ENCODE results near the gene ZBTB5. TPM values are rescaled to one million over a fixed set of nuclear protein-coding genes. Genes with fewer than 3 reads are reported as not detected.
"Not testable (repeated sequence)": the region's sequence is repeated elsewhere in the genome, so short reads cannot be mapped to it uniquely, and the experiment has no call there.

The ZBTB5 gene
- total RNA-seq, 1 experiment from 2014 or later = 26.1 TPM

GRCh38 chr9:37473982-37474381 is 8.7 kb upstream of the ZBTB5 start:
- not testable (repeated sequence) for H3K4me1 ChIP-seq, H3K27me3 ChIP-seq, DNase-seq, H3K36me3 ChIP-seq, H3K4me3 ChIP-seq, H3K27ac ChIP-seq
- H3K9me3 ChIP-seq (replicated peaks) = peaks cover 12% of the 10 kb centered on the region; the same call in 1 of the 2 replicates

- DNase-seq = peak in 1 of 2 experiments; percentile 47
- Histone ChIP-seq H3K4me3 (peak overlapping the region; percentile 31), H3K4me1 (peaks cover 6% of the 10 kb centered on the region; the same call in 1 of the 2 replicates), H3K27ac (peak overlapping the region; percentile 31; the same call in 1 of the 2 replicates), H3K27me3 (no peaks in the 10 kb centered on the region), H3K36me3 (no peaks in the 10 kb centered on the region), H3K9me3 (replicated peaks) (peaks cover 12% of the 10 kb centered on the region; the same call in 1 of the 2 replicates)
Observed at GRCh38 chr9:37471942-37472684, 6.9 kb upstream of the ZBTB5 start.

GRCh38 chr9:37468620-37469019 is 3.4 kb upstream of the ZBTB5 start:
- Histone ChIP-seq H3K4me3 (no peak overlapping the region), H3K27ac (no peak overlapping the region), H3K9me3 (replicated peaks) (no peaks in the 10 kb centered on the region), H3K4me1 (peaks cover 9% of the 10 kb centered on the region; the same call in 1 of the 2 replicates), H3K27me3 (no peaks in the 10 kb centered on the region), H3K36me3 (no peaks in the 10 kb centered on the region)
- DNase-seq = no peak

- Histone ChIP-seq H3K4me3 (peak overlapping the region; percentile 88), H3K4me1 (peaks cover 13% of the 10 kb centered on the region; the same call in 1 of the 2 replicates)
- not testable (repeated sequence) for H3K27ac ChIP-seq; H3K36me3 ChIP-seq; H3K27me3 ChIP-seq; H3K9me3 ChIP-seq (replicated peaks)
- DNase-seq = peak in 1 of 2 experiments; percentile 24
Observed at GRCh38 chr9:37467530-37467929, 2.3 kb upstream of the ZBTB5 start.

GRCh38 chr9:37466037-37466709 is 923 bp upstream of the ZBTB5 start:
- Histone ChIP-seq H3K27ac (peak overlapping the region; percentile 84), H3K36me3 (no peaks in the 10 kb centered on the region), H3K4me3 (peak overlapping the region; percentile 88), H3K9me3 (replicated peaks) (no peaks in the 10 kb centered on the region), H3K27me3 (no peaks in the 10 kb centered on the region), H3K4me1 (0 out of 2 replicates have a peak, but pooled peaks cover 10% of the 10 kb centered on the region)
- DNase-seq = peak; percentile 89 to 90

GRCh38 chr9:37464426-37465248 is 613 bp downstream of the ZBTB5 start:
- Histone ChIP-seq H3K27ac (peak overlapping the region; percentile 84), H3K9me3 (replicated peaks) (no peaks in the 10 kb centered on the region), H3K4me1 (0 out of 2 replicates have a peak, but pooled peaks cover 10% of the 10 kb centered on the region), H3K36me3 (no peaks in the 10 kb centered on the region), H3K4me3 (peak overlapping the region; percentile 88), H3K27me3 (no peaks in the 10 kb centered on the region)
- peak; percentile 82 to 84 for DNase-seq

GRCh38 chr9:37464006-37464405 is 1.2 kb downstream of the ZBTB5 start:
- H3K4me3 ChIP-seq = peak overlapping the region; percentile 88
- peak overlapping the region; percentile 84 for H3K27ac ChIP-seq
- H3K27me3 ChIP-seq = no peaks in the 10 kb centered on the region
- 0 out of 2 replicates have a peak, but pooled peaks cover 10% of the 10 kb centered on the region for H3K4me1 ChIP-seq
- no peak for DNase-seq
- no peaks in the 10 kb centered on the region; the same call in 1 of the 2 replicates for H3K36me3 ChIP-seq
- no peaks in the 10 kb centered on the region for H3K9me3 ChIP-seq (replicated peaks)

GRCh38 chr9:37456817-37457216 is 8.4 kb downstream of the ZBTB5 start:
- Histone ChIP-seq H3K27ac (no peak overlapping the region), H3K4me3 (no peak overlapping the region), H3K27me3 (no peaks in the 10 kb centered on the region), H3K9me3 (replicated peaks) (no peaks in the 10 kb centered on the region), H3K36me3 (peaks cover 5% of the 10 kb centered on the region; the same call in 1 of the 2 replicates), H3K4me1 (no peaks in the 10 kb centered on the region)
- no peak for DNase-seq

GRCh38 chr9:37455884-37456647 is 9.2 kb downstream of the ZBTB5 start:
- Histone ChIP-seq H3K27ac (no peak overlapping the region), H3K36me3 (peaks cover 5% of the 10 kb centered on the region; the same call in 1 of the 2 replicates), H3K27me3 (no peaks in the 10 kb centered on the region), H3K9me3 (replicated peaks) (no peaks in the 10 kb centered on the region), H3K4me1 (no peaks in the 10 kb centered on the region), H3K4me3 (no peak overlapping the region)
- no peak for DNase-seq

GRCh38 chr9:37454238-37454637 is 11.0 kb downstream of the ZBTB5 start:
- DNase-seq = no peak
- H3K36me3 ChIP-seq = peaks cover 5% of the 10 kb centered on the region
- no peak overlapping the region for H3K4me3 ChIP-seq

GRCh38 chr9:37453827-37454226 is 11.4 kb downstream of the ZBTB5 start:
- H3K4me3 ChIP-seq = no peak overlapping the region
- H3K27me3 ChIP-seq = no peaks in the 10 kb centered on the region
- DNase-seq = no peak
- H3K4me1 ChIP-seq = no peaks in the 10 kb centered on the region
- peaks cover 4% of the 10 kb centered on the region for H3K36me3 ChIP-seq
- no peak overlapping the region for H3K27ac ChIP-seq
- no peaks in the 10 kb centered on the region for H3K9me3 ChIP-seq (replicated peaks)

More at GRCh38 chr9:37454238-37454637, 11.0 kb downstream of the ZBTB5 start:
- H3K9me3 ChIP-seq (replicated peaks) = no peaks in the 10 kb centered on the region
- H3K4me1 ChIP-seq = no peaks in the 10 kb centered on the region
- no peak overlapping the region for H3K27ac ChIP-seq
- no peaks in the 10 kb centered on the region for H3K27me3 ChIP-seq

GRCh38 chr9:37452611-37453010 is 12.6 kb downstream of the ZBTB5 start:
- no peak overlapping the region for H3K4me3 ChIP-seq

GRCh38 chr9:37451628-37452027 is 13.6 kb downstream of the ZBTB5 start:
- H3K4me1 ChIP-seq = no peaks in the 10 kb centered on the region
- no peaks in the 10 kb centered on the region for H3K27me3 ChIP-seq
- no peak overlapping the region for H3K27ac ChIP-seq
- no peaks in the 10 kb centered on the region; the same call in 1 of the 2 replicates for H3K36me3 ChIP-seq
- no peak for DNase-seq
- H3K9me3 ChIP-seq (replicated peaks) = no peaks in the 10 kb centered on the region
- no peak overlapping the region for H3K4me3 ChIP-seq

More at GRCh38 chr9:37452611-37453010, 12.6 kb downstream of the ZBTB5 start:
- no peaks in the 10 kb centered on the region; the same call in 1 of the 2 replicates for H3K36me3 ChIP-seq
- no peaks in the 10 kb centered on the region for H3K27me3 ChIP-seq
- H3K27ac ChIP-seq = no peak overlapping the region
- H3K4me1 ChIP-seq = no peaks in the 10 kb centered on the region
- H3K9me3 ChIP-seq (replicated peaks) = no peaks in the 10 kb centered on the region
- DNase-seq = no peak
